ENCODE data around the gene LRP10.
"Not testable (repeated sequence)": the region's sequence is repeated elsewhere in the genome, so short reads cannot be mapped to it uniquely, and the experiment has no call there.

The LRP10 gene

GRCh38 chr14:22871224-22872032 lies at the start of gene LRP10:
Gene LRP10, plus strand, starts transcription at chr14:22871740. Its CDS starts 564 bp downstream, at chr14:22872304.
- no peak for DNase-seq (ENCODE audit: low read depth, low spot score)

GRCh38 chr14:22822016-22822570 lies 49.4 kb upstream of the LRP10 start:
- DNase-seq (ENCODE audit: low read depth, low spot score) = no peak

- peak; percentile 33 for DNase-seq (ENCODE audit: low read depth, low spot score)
Observed at GRCh38 chr14:22822571-22823098, 48.9 kb upstream of the LRP10 start.

GRCh38 chr14:22824711-22825359 lies 46.7 kb upstream of the LRP10 start:
- DNase-seq (ENCODE audit: low read depth, low spot score) = peak; percentile 55

- not testable (repeated sequence) for DNase-seq (ENCODE audit: low read depth, low spot score)
Observed at GRCh38 chr14:22829076-22829660, 42.4 kb upstream of the LRP10 start.

GRCh38 chr14:22829661-22830442 lies 41.7 kb upstream of the LRP10 start, which contains the start of gene MRPL52:
Gene MRPL52, plus strand, starts transcription at chr14:22829887. Its CDS starts 26 bp downstream, at chr14:22829913.
- no peak for DNase-seq (ENCODE audit: low read depth, low spot score)

GRCh38 chr14:22830443-22831010 lies 41.0 kb upstream of the LRP10 start:
- DNase-seq (ENCODE audit: low read depth, low spot score) = no peak

GRCh38 chr14:22835505-22835904 lies 36.0 kb upstream of the LRP10 start:
- DNase-seq (ENCODE audit: low read depth, low spot score) = no peak

- DNase-seq (ENCODE audit: low read depth, low spot score) = peak; percentile 77
Observed at GRCh38 chr14:22836301-22837113, 35.0 kb upstream of the LRP10 start, which contains the start of gene MMP14. Gene MMP14, plus strand, starts transcription at chr14:22836585. Its CDS starts 233 bp downstream, at chr14:22836818.

GRCh38 chr14:22837114-22837749 lies 34.3 kb upstream of the LRP10 start:
- no peak for DNase-seq (ENCODE audit: low read depth, low spot score)

GRCh38 chr14:22837750-22838538 lies 33.6 kb upstream of the LRP10 start:
- DNase-seq (ENCODE audit: low read depth, low spot score) = no peak

- no peak for DNase-seq (ENCODE audit: low read depth, low spot score)
Observed at GRCh38 chr14:22838631-22839041, 32.9 kb upstream of the LRP10 start.

- DNase-seq (ENCODE audit: low read depth, low spot score) = no peak
Observed at GRCh38 chr14:22839159-22839779, 32.3 kb upstream of the LRP10 start.

GRCh38 chr14:22841311-22841710 lies 30.2 kb upstream of the LRP10 start:
- no peak for DNase-seq (ENCODE audit: low read depth, low spot score)

- DNase-seq (ENCODE audit: low read depth, low spot score) = no peak
Observed at GRCh38 chr14:22841769-22842168, 29.8 kb upstream of the LRP10 start.

- no peak for DNase-seq (ENCODE audit: low read depth, low spot score)
Observed at GRCh38 chr14:22842211-22843122, 29.1 kb upstream of the LRP10 start.
